Testis (tissue), 2 donors: ENCODE results near the gene TERB1.

ENCODE experiments used
- POLR2A ChIP-seq: fragments of 450-650 bp; IDR thresholded peaks from one replicate; pipeline ENCODE4 v1.6.1; 2017; ENCODE audit warnings: antibody characterized with exemption, mild to moderate bottlenecking, moderate library complexity
- TF ChIP-seq, protein P1 (sequence below), 3 experiments: fragments of 450-650 bp in 2 of 3; fragments of 200-600 bp in 1 of 3; sonication (generic) in 1 of 3; IDR thresholded peaks; one replicate each; pipeline ENCODE4 v1.5.1; 2016 to 2019; ENCODE audit warnings: antibody characterized with exemption in 3 of 3, mild to moderate bottlenecking in 2 of 3, moderate library complexity in 1 of 3

DNA sequence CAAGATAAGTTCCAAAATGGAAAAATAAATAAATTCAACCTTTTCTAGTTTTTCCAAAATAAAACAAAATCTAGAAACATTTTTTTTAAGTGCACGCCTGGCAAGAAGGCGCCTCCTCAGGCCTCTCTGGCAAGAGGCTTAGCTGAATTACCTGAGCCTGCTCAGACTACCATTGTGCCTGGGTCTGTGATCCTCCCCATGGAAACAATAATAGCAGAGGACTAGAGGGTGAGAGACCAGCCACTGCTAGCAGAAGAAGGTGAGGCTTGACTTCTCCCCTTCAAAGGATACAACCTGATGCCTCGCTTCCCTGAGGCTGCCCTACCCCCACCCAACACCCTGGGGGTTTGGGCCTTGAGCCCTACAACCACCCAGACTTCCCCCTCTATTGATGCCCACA, 14.8 kb downstream of the TERB1 start:
- TF ChIP-seq, protein P1, sequence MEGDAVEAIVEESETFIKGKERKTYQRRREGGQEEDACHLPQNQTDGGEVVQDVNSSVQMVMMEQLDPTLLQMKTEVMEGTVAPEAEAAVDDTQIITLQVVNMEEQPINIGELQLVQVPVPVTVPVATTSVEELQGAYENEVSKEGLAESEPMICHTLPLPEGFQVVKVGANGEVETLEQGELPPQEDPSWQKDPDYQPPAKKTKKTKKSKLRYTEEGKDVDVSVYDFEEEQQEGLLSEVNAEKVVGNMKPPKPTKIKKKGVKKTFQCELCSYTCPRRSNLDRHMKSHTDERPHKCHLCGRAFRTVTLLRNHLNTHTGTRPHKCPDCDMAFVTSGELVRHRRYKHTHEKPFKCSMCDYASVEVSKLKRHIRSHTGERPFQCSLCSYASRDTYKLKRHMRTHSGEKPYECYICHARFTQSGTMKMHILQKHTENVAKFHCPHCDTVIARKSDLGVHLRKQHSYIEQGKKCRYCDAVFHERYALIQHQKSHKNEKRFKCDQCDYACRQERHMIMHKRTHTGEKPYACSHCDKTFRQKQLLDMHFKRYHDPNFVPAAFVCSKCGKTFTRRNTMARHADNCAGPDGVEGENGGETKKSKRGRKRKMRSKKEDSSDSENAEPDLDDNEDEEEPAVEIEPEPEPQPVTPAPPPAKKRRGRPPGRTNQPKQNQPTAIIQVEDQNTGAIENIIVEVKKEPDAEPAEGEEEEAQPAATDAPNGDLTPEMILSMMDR (IDR thresholded peaks at IDR 0.05), result no peak
- TF ChIP-seq POLR2A, result no peak
